ENCODE results near the gene NUP88.

DNA sequence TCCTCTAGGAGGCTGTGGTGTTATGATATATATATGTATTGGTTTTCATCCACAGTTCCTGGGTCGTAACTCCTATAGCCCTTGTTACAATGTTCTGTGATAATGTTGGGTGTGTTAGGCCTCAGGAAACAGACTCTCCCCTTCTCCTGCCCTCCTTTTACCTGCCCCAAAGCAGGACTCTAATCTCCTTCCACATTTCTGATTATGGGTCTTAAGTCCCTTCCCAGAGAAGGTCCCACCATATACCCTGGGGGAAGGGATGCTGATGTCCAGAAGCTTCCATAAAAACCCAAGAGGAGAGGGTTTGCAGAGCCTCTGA is 19.9 kb upstream of the NUP88 start:
- TF ChIP-seq, protein P1, sequence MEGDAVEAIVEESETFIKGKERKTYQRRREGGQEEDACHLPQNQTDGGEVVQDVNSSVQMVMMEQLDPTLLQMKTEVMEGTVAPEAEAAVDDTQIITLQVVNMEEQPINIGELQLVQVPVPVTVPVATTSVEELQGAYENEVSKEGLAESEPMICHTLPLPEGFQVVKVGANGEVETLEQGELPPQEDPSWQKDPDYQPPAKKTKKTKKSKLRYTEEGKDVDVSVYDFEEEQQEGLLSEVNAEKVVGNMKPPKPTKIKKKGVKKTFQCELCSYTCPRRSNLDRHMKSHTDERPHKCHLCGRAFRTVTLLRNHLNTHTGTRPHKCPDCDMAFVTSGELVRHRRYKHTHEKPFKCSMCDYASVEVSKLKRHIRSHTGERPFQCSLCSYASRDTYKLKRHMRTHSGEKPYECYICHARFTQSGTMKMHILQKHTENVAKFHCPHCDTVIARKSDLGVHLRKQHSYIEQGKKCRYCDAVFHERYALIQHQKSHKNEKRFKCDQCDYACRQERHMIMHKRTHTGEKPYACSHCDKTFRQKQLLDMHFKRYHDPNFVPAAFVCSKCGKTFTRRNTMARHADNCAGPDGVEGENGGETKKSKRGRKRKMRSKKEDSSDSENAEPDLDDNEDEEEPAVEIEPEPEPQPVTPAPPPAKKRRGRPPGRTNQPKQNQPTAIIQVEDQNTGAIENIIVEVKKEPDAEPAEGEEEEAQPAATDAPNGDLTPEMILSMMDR (IDR thresholded peaks at IDR 0.05; ENCODE audit: poor library complexity), result no peak
- TF ChIP-seq EZH2 (IDR thresholded peaks at IDR 0.05; ENCODE audit: borderline replicate concordance), result no peak
- TF ChIP-seq EZH2phosphoT487 (IDR thresholded peaks at IDR 0.05; ENCODE audit: low read depth, severe bottlenecking, unreplicated experiment), result no peak

All from hepatocyte (in vitro differentiated cells).